GM12872 (cell line): ENCODE measurements around the gene THSD4.

Experiments
- TF ChIP-seq, protein P1 (sequence below): IDR thresholded peaks from 3 replicates; pipeline ENCODE4 v1.5.1; 2011; ENCODE audit warnings: low read depth, mild to moderate bottlenecking, low read length, moderate library complexity; ENCODE audit not compliant: insufficient read depth

THSD4 gene

DNA sequence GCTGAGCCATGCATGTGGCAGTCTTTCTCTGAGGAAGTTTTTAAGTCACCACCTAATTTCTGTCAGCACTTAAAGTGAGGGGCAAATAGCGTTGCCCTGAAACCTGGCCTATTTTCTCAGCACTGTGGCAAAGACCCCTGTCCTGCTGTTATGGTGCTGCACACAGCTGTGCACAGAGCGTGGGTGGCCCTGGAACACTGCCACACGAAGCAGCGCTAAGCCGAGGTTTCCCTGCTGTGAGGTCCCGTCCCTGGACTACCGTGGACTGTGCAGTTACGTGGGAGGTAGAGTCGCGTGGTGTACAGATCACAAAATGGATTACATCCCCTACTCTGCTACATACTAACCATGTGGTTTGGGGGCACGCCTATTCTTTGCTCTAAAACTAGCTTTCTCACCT is 593.5 kb downstream of the THSD4 start:
- TF ChIP-seq, protein P1, sequence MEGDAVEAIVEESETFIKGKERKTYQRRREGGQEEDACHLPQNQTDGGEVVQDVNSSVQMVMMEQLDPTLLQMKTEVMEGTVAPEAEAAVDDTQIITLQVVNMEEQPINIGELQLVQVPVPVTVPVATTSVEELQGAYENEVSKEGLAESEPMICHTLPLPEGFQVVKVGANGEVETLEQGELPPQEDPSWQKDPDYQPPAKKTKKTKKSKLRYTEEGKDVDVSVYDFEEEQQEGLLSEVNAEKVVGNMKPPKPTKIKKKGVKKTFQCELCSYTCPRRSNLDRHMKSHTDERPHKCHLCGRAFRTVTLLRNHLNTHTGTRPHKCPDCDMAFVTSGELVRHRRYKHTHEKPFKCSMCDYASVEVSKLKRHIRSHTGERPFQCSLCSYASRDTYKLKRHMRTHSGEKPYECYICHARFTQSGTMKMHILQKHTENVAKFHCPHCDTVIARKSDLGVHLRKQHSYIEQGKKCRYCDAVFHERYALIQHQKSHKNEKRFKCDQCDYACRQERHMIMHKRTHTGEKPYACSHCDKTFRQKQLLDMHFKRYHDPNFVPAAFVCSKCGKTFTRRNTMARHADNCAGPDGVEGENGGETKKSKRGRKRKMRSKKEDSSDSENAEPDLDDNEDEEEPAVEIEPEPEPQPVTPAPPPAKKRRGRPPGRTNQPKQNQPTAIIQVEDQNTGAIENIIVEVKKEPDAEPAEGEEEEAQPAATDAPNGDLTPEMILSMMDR = no peak

DNA sequence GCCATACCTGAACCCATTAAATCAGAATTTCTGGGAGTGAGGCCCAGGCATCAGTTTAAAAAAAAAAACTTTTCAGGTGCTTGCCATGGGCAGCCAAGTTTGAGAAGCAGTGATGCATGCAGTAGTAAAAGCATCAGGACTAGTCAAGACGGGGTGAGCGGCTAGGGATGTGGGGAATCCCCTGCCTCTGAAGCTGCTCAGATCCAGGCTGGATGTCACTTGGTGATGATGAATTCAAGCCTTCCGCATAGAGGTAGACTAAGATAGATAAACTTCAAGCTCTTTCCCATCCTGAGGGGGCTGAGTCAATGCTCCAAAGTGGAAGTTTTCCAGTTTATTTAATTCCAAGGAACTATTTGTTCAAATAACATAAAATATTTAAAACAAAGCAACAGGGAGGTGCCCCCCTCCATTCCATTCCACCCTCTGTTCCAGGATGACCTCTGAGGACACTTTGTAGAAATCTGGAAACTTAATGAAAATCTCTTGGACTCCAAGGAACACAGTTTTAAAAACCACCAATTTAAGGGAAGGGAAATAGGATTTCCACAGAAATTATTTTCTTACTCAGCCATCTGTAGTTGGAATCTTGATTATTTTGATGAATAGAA is 594.6 kb downstream of the THSD4 start:
- TF ChIP-seq, protein P1 = no peak

DNA sequence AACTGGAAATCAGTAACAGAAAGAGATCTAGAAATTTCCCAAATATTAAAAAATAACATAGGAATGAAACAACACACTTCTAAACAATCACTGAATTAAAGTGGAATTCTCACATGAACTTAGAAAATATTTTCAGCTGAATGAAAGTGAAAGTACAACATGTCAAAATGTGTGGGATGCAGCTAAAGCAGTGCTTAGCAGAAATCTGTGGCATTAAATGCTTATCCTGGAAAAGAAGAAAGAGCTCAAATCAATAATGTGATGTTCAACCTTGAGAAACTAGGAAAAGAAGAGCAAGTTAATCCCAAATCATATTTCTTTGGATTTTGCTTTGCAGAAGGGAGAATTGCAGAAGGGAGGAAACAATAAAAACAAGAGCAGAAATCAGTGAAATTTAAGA is 596.9 kb downstream of the THSD4 start:
- TF ChIP-seq, protein P1 = no peak

DNA sequence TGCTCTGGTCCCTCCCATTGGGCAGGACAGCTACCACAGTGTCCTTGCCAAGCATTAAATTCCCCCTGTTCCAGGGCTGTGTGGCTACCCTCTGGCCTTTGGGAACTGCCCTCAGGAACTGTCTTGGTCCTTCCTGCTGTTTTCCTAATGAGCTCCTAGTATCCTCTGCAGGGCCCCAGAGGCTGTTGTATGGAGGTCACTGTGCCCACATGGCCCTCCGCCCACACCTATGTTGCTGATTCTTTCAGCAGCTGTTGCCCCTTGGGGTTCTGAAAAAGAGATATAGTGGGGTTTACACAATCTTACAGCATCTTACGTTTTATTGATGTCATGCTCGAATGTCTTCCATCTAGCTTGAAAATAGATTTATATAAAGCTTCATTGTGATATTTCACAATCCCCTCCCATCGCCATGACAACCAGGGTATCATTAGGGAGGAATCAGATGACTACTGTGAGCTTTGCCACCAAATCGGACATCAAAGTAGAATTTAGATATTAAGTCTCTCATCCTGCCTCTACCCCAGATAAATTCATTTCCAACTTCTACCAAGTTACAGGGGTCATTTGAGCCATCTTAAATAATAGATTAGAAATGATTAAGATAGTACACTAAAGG is 598.0 kb downstream of the THSD4 start:
- TF ChIP-seq, protein P1 = no peak

DNA sequence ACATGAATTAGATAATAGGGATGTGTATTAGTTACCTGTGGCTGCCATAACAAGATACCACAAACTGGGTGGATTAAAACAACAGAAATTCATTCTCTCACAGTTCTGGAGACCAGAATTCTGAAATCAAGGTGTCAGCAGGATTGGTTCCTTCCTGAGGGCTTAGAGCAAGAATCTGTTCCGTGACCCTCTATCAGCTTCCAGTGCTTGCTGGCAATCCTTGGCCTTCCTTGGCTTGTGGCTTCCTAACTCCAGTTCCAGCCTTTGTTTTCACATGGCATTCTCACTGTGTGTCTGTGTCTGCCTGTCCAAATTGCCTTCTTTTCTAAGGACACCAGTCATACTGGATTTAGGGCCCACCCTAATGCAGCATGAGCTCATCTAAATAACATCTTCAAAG is 600.6 kb downstream of the THSD4 start:
- TF ChIP-seq, protein P1 = no peak

DNA sequence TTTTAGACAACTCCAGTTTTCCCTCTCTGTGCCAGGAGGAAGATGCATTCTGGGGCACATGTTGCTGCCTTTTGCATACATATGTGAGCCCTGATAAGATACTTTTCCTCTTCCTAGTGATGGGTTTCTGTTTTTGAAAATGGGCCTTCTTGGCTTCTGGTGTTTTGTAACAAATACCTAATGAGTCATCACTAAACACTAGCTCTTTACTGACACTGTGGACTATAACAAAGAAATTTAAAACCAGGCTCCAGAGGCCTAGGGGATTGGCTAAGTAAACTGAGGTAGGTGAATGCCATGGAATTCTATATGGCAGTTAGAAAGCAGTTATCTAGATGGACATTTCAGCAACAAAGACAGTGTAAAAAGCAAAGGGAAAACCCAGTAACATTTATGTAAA is 601.7 kb downstream of the THSD4 start:
- TF ChIP-seq, protein P1 = no peak

DNA sequence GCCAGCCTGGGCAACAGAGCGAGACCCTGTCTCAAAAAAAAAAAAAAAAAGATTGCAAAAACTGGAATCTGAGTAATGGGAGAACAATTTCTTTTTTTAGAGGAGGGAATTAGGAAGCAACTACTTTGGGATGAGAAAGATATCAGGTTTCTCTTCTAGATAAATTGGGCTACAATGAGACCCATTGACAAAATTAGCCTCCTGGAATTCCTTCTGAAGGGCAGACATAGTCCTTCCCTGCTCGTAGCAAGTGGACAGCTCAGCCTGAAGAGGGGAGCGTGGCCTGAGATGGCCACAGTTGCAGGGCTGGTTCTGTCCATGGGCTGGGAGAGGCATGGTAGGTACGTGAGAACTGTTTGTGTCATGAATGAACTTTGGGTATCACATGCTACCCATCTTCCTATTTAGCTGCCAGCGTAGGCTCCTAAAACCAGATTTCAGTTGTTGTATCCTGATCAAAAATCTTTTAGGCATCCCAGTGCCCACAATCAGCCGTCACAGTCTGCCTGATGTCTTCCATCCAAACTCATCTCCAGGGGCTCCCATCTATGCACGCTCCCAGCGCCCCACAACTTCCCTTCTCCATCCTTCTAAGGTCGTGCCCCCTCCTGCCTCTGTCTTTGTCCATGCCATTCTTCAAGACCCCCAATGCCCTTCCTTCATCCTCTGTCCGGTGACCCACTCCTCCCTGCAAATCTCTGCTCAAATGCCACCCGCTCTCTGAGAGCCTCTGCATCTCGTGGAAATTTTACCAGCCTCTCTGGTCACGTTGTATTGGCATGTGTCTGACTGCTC is 603.0 kb downstream of the THSD4 start:
- TF ChIP-seq, protein P1 = no peak
